ENCODE measurements around the gene TGFB2. TPM values are rescaled to one million over a fixed set of nuclear protein-coding genes. Genes with fewer than 3 reads are reported as not detected.

Gene TGFB2
- total RNA-seq, 1 donor = 13.4 TPM

GRCh38 chr1:218408135-218408534 lies 63.0 kb downstream of the TGFB2 start:
- Histone ChIP-seq H3K9me3 (ENCODE audit: low read depth, low read length) (no peaks in the 10 kb centered on the region), H3K79me2 (ENCODE audit: insufficient read depth, low read length) (peaks cover 2% of the 10 kb centered on the region)
- TF ChIP-seq, protein P1, sequence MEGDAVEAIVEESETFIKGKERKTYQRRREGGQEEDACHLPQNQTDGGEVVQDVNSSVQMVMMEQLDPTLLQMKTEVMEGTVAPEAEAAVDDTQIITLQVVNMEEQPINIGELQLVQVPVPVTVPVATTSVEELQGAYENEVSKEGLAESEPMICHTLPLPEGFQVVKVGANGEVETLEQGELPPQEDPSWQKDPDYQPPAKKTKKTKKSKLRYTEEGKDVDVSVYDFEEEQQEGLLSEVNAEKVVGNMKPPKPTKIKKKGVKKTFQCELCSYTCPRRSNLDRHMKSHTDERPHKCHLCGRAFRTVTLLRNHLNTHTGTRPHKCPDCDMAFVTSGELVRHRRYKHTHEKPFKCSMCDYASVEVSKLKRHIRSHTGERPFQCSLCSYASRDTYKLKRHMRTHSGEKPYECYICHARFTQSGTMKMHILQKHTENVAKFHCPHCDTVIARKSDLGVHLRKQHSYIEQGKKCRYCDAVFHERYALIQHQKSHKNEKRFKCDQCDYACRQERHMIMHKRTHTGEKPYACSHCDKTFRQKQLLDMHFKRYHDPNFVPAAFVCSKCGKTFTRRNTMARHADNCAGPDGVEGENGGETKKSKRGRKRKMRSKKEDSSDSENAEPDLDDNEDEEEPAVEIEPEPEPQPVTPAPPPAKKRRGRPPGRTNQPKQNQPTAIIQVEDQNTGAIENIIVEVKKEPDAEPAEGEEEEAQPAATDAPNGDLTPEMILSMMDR (IDR thresholded peaks at IDR 0.05; ENCODE audit: extremely low read depth, low read depth, low read length) = no peak

DNA sequence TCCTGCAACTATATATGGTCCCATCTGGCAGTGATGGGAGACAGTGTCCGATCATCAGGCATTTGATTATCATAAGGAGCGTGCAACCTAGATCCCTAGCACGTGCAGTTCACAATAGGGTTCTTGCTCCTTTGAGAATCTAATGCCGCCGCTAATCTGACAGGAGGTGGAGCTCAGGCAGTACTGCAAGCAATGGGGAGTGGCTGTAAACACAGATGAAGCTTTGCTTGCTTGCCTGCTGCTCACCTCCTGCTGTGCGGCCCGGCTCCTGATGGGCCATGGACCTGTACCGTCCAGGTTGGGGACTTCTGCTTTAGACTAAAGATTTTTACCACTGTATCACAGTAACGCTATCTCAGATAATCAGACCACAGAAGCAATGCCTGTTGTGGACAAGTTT lies 63.8 kb downstream of the TGFB2 start:
- no peak for DNase-seq (ENCODE audit: insufficient read length, low spot score, missing footprints)
- Histone ChIP-seq H3K4me1 (ENCODE audit: insufficient read depth, low read length) (peaks cover 23% of the 10 kb centered on the region), H3K9me3 (ENCODE audit: low read depth, low read length) (no peaks in the 10 kb centered on the region), H3K4me2 (ENCODE audit: insufficient read depth, low read length) (no peak overlapping the region), H2AFZ (ENCODE audit: low read length) (no peak overlapping the region), H3K27ac (ENCODE audit: low read depth, low read length) (no peak overlapping the region), H3K36me3 (ENCODE audit: insufficient read depth, low read length) (peaks cover 18% of the 10 kb centered on the region), H3K4me3 (ENCODE audit: insufficient read depth, low read length) (no peak overlapping the region), H4K20me1 (ENCODE audit: insufficient read depth, low read length) (no peaks in the 10 kb centered on the region), H3K27me3 (ENCODE audit: insufficient read depth, low read length) (no peaks in the 10 kb centered on the region), H3K79me2 (ENCODE audit: insufficient read depth, low read length) (peaks cover 2% of the 10 kb centered on the region)
- TF ChIP-seq, protein P1 (IDR thresholded peaks at IDR 0.05; ENCODE audit: extremely low read depth, low read depth, low read length) = no peak

More at GRCh38 chr1:218408135-218408534, 63.0 kb downstream of the TGFB2 start:
- Histone ChIP-seq H3K36me3 (ENCODE audit: insufficient read depth, low read length) (peaks cover 18% of the 10 kb centered on the region), H3K27me3 (ENCODE audit: insufficient read depth, low read length) (no peaks in the 10 kb centered on the region), H3K4me3 (ENCODE audit: insufficient read depth, low read length) (no peak overlapping the region), H3K4me2 (ENCODE audit: insufficient read depth, low read length) (no peak overlapping the region), H3K27ac (ENCODE audit: low read depth, low read length) (no peak overlapping the region), H3K4me1 (ENCODE audit: insufficient read depth, low read length) (peaks cover 23% of the 10 kb centered on the region), H2AFZ (ENCODE audit: low read length) (no peak overlapping the region), H4K20me1 (ENCODE audit: insufficient read depth, low read length) (no peaks in the 10 kb centered on the region)
- no peak for DNase-seq (ENCODE audit: insufficient read length, low spot score, missing footprints)

GRCh38 chr1:218409946-218410510 lies 64.9 kb downstream of the TGFB2 start:
- H3K4me3 ChIP-seq (ENCODE audit: insufficient read depth, low read length) = no peak overlapping the region
- H3K36me3 ChIP-seq (ENCODE audit: insufficient read depth, low read length) = peaks cover 17% of the 10 kb centered on the region
- TF ChIP-seq, protein P1 (IDR thresholded peaks at IDR 0.05; ENCODE audit: extremely low read depth, low read depth, low read length) = no peak
- H3K4me2 ChIP-seq (ENCODE audit: insufficient read depth, low read length) = peak overlapping the region; percentile 48
- H2AFZ ChIP-seq (ENCODE audit: low read length) = no peak overlapping the region
- peak overlapping the region; percentile 45 for H3K27ac ChIP-seq (ENCODE audit: low read depth, low read length)
- H3K27me3 ChIP-seq (ENCODE audit: insufficient read depth, low read length) = no peaks in the 10 kb centered on the region
- peaks cover 5% of the 10 kb centered on the region for H3K79me2 ChIP-seq (ENCODE audit: insufficient read depth, low read length)
- H3K9me3 ChIP-seq (ENCODE audit: low read depth, low read length) = no peaks in the 10 kb centered on the region
- no peaks in the 10 kb centered on the region for H4K20me1 ChIP-seq (ENCODE audit: insufficient read depth, low read length)
- no peak for DNase-seq (ENCODE audit: insufficient read length, low spot score, missing footprints)
- H3K4me1 ChIP-seq (ENCODE audit: insufficient read depth, low read length) = peaks cover 23% of the 10 kb centered on the region

- no peak for DNase-seq (ENCODE audit: insufficient read length, low spot score, missing footprints)
- Histone ChIP-seq H3K27ac (ENCODE audit: low read depth, low read length) (peak overlapping the region; percentile 43), H3K36me3 (ENCODE audit: insufficient read depth, low read length) (peaks cover 7% of the 10 kb centered on the region), H4K20me1 (ENCODE audit: insufficient read depth, low read length) (no peaks in the 10 kb centered on the region), H3K27me3 (ENCODE audit: insufficient read depth, low read length) (no peaks in the 10 kb centered on the region), H3K4me1 (ENCODE audit: insufficient read depth, low read length) (peaks cover 23% of the 10 kb centered on the region), H2AFZ (ENCODE audit: low read length) (no peak overlapping the region), H3K4me3 (ENCODE audit: insufficient read depth, low read length) (no peak overlapping the region), H3K9me3 (ENCODE audit: low read depth, low read length) (no peaks in the 10 kb centered on the region), H3K79me2 (ENCODE audit: insufficient read depth, low read length) (peaks cover 5% of the 10 kb centered on the region), H3K4me2 (ENCODE audit: insufficient read depth, low read length) (no peak overlapping the region)
- TF ChIP-seq, protein P1 (IDR thresholded peaks at IDR 0.05; ENCODE audit: extremely low read depth, low read depth, low read length) = no peak
Observed at GRCh38 chr1:218411101-218411500, 66.0 kb downstream of the TGFB2 start.
